Nephron (organoid): ENCODE data around the gene KLK1.

Source experiments
- H3K27ac Mint-ChIP-seq, 3 experiments: 2 replicates each; pipeline ENCODE4 v1.8.0; 2020; ENCODE audit warnings: mixed read lengths in 3 of 3, mild to moderate bottlenecking in 2 of 3, moderate library complexity in 1 of 3
- H3K27me3 Mint-ChIP-seq: 2 replicates; pipeline ENCODE4 v1.8.0; 2021; ENCODE audit warnings: low read depth, mild to moderate bottlenecking, moderate library complexity, mixed read lengths
- H3K36me3 Mint-ChIP-seq: 2 replicates; pipeline ENCODE4 v1.8.0; 2020; ENCODE audit warnings: low read depth, mixed read lengths
- H3K4me1 Mint-ChIP-seq: 2 replicates; pipeline ENCODE4 v1.8.0; 2020; ENCODE audit warnings: mixed read lengths
- H3K4me3 Mint-ChIP-seq, 3 experiments: 2 replicates each; pipeline ENCODE4 v1.8.0; 2020; ENCODE audit warnings: mild to moderate bottlenecking in 3 of 3, mixed read lengths in 3 of 3, moderate library complexity in 2 of 3
- H3K9me3 Mint-ChIP-seq: 2 replicates; pipeline ENCODE4 v1.8.0; 2020; ENCODE audit warnings: mixed read lengths
- TF ChIP-seq, protein P1 (sequence below), 3 experiments: fragments of 200-600 bp; sonication (generic); IDR thresholded peaks; one replicate each; pipeline ENCODE4 v1.5.0; 2021; ENCODE audit warnings: antibody characterized with exemption in 3 of 3; ENCODE audit not compliant: unreplicated experiment in 3 of 3

The KLK1 gene

DNA sequence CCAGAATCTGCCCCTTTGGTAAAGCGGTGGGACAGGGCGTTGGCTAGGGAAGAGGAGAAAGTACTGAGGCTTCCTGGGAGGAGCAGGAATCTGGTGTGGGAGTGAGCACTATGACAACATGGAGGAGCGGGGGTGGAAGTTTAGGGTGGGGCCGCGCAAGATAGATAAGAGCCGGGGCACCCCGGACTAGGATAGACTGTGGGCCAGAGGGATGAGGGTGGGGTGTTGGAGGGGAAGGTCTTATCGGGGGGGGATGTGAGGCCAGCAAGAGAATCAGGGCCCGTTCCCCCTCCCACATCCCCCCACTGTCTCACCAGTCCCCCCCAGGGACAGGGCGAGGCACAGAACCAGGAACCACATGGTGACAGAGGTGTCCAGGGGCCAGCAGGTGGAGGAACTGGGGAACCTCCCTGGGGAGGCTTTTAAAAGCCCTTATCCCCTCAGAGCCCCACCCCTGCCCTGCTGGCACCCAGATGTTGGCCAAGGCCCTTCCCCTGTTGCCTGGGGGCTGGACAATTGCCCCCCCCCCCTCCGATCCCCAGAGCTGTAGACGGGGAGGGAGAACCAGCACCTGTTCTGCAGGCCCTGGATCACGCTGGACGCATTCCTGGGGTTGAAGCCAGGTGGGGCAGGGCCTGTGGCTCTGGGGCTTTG, at the start of gene KLK1:
KLK1 (minus strand) TSS at position 399 of the 654 bp plus-strand sequence; CDS start at position 360, 39 bp downstream.
- H3K9me3 Mint-ChIP-seq, result no peaks in the 10 kb centered on the region

DNA sequence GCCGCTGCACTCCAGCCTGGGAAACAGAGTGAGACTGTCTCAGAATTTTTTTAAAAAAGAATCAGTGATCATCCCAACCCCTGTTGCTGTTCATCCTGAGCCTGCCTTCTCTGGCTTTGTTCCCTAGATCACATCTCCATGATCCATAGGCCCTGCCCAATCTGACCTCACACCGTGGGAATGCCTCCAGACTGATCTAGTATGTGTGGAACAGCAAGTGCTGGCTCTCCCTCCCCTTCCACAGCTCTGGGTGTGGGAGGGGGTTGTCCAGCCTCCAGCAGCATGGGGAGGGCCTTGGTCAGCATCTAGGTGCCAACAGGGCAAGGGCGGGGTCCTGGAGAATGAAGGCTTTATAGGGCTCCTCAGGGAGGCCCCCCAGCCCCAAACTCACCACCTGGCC, 49.5 kb upstream of the KLK1 start, which contains the start of gene KLK2:
KLK2 (plus strand) TSS at position 384 of the 400 bp plus-strand sequence. CDS start 35 bp downstream, outside the sequence.
- Mint-ChIP-seq H3K27ac (no peak within 1 kb of the TSS), H3K4me3 (no peak within 1 kb of the TSS), H3K36me3 (no peaks in the 10 kb centered on the region), H3K27me3 (peaks cover 49% of the 10 kb centered on the region), H3K9me3 (no peaks in the 10 kb centered on the region), H3K4me1 (no peaks in the 10 kb centered on the region)
- TF ChIP-seq, protein P1, sequence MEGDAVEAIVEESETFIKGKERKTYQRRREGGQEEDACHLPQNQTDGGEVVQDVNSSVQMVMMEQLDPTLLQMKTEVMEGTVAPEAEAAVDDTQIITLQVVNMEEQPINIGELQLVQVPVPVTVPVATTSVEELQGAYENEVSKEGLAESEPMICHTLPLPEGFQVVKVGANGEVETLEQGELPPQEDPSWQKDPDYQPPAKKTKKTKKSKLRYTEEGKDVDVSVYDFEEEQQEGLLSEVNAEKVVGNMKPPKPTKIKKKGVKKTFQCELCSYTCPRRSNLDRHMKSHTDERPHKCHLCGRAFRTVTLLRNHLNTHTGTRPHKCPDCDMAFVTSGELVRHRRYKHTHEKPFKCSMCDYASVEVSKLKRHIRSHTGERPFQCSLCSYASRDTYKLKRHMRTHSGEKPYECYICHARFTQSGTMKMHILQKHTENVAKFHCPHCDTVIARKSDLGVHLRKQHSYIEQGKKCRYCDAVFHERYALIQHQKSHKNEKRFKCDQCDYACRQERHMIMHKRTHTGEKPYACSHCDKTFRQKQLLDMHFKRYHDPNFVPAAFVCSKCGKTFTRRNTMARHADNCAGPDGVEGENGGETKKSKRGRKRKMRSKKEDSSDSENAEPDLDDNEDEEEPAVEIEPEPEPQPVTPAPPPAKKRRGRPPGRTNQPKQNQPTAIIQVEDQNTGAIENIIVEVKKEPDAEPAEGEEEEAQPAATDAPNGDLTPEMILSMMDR (IDR thresholded peaks at IDR 0.05; ENCODE audit: unreplicated experiment in 3 of 3), result no peak

More for the DNA sequence above, at the start of gene KLK1:
- TF ChIP-seq, protein P1 (IDR thresholded peaks at IDR 0.05; ENCODE audit: unreplicated experiment in 3 of 3), result no peak
- Mint-ChIP-seq H3K27ac (no peak within 1 kb of the TSS), H3K27me3 (peaks cover 75% of the 10 kb centered on the region), H3K4me3 (no peak within 1 kb of the TSS), H3K4me1 (peaks cover 17% of the 10 kb centered on the region), H3K36me3 (no peaks in the 10 kb centered on the region)

DNA sequence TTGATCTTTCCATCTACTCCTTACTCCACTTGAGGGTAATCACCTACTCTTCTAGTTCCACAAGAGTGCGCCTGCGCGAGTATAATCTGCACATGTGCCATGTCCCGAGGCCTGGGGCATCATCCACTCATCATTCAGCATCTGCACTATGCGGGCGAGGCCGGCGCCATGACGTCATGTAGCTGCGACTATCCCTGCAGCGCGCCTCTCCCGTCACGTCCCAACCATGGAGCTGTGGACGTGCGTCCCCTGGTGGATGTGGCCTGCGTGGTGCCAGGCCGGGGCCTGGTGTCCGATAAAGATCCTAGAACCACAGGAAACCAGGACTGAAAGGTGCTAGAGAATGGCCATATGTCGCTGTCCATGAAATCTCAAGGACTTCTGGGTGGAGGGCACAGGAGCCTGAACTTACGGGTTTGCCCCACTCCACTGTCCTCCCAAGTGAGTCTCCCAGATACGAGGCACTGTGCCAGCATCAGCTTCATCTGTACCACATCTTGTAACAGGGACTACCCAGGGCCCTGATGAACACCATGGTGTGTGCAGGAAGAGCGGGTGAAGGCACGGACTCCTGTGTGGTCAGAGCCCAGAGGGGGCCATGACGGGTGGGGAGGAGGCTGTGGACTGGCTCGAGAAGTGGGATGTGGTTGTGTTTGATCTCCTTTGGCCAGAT, 47.0 kb upstream of the KLK1 start:
- Mint-ChIP-seq H3K27ac (no peak overlapping the region), H3K27me3 (peaks cover 66% of the 10 kb centered on the region), H3K4me1 (no peaks in the 10 kb centered on the region), H3K9me3 (no peaks in the 10 kb centered on the region), H3K36me3 (no peaks in the 10 kb centered on the region), H3K4me3 (no peak overlapping the region)
- TF ChIP-seq, protein P1 (IDR thresholded peaks at IDR 0.05; ENCODE audit: unreplicated experiment in 3 of 3), result no peak

DNA sequence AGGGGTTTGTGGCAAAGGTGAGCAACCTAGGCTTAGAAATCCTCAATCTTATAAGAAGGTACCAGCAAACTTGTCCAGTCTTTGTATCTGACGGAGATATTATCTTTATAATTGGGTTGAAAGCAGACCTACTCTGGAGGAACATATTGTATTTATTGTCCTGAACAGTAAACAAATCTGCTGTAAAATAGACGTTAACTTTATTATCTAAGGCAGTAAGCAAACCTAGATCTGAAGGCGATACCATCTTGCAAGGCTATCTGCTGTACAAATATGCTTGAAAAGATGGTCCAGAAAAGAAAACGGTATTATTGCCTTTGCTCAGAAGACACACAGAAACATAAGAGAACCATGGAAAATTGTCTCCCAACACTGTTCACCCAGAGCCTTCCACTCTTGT, 45.9 kb upstream of the KLK1 start:
- Mint-ChIP-seq H3K27ac (no peak overlapping the region), H3K4me3 (no peak overlapping the region), H3K4me1 (no peaks in the 10 kb centered on the region), H3K9me3 (no peaks in the 10 kb centered on the region), H3K36me3 (no peaks in the 10 kb centered on the region), H3K27me3 (peaks cover 75% of the 10 kb centered on the region)
- TF ChIP-seq, protein P1 (IDR thresholded peaks at IDR 0.05; ENCODE audit: unreplicated experiment in 3 of 3), result no peak

DNA sequence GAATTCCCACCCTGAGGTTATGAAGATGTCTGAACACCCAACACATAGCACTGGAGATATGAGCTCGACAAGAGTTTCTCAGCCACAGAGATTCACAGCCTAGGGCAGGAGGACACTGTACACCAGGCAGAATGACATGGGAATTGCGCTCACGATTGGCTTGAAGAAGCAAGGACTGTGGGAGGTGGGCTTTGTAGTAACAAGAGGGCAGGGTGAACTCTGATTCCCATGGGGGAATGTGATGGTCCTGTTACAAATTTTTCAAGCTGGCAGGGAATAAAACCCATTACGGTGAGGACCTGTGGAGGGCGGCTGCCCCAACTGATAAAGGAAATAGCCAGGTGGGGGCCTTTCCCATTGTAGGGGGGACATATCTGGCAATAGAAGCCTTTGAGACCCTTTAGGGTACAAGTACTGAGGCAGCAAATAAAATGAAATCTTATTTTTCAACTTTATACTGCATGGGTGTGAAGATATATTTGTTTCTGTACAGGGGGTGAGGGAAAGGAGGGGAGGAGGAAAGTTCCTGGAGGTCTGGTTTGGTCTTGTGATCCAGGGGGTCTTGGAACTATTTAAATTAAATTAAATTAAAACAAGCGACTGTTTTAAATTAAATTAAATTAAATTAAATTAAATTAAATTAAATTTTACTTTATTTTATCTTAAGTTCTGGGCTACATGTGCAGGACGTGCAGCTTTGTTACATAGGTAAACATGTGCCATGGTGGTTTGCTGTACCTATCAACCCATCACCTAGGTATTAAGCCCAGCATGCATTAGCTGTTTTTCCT, 38.1 kb upstream of the KLK1 start:
- H3K27me3 Mint-ChIP-seq, result peaks cover 65% of the 10 kb centered on the region
- peaks cover 5% of the 10 kb centered on the region for H3K4me1 Mint-ChIP-seq
- no peaks in the 10 kb centered on the region for H3K9me3 Mint-ChIP-seq
- H3K4me3 Mint-ChIP-seq, result no peak overlapping the region
- no peaks in the 10 kb centered on the region for H3K36me3 Mint-ChIP-seq
- no peak overlapping the region for H3K27ac Mint-ChIP-seq
- TF ChIP-seq, protein P1 (IDR thresholded peaks at IDR 0.05; ENCODE audit: unreplicated experiment in 3 of 3), result no peak
